Stimulated activated CD4-positive, alpha-beta T cell treated with anti-CD3 and anti-CD28 coated beads, Interleukin-1b, Interleukin-23, amount 100 ng/mL, for 48 hours (primary cell): ENCODE measurements around the gene TPPP3.
A peak's percentile ranks its signal among the peaks of the same experiment; 100 is the strongest.

ENCODE experiments used
- DNase-seq: peaks from one replicate; pipeline ENCODE4 v3.0.0-alpha.2; 2020

Gene TPPP3

DNA sequence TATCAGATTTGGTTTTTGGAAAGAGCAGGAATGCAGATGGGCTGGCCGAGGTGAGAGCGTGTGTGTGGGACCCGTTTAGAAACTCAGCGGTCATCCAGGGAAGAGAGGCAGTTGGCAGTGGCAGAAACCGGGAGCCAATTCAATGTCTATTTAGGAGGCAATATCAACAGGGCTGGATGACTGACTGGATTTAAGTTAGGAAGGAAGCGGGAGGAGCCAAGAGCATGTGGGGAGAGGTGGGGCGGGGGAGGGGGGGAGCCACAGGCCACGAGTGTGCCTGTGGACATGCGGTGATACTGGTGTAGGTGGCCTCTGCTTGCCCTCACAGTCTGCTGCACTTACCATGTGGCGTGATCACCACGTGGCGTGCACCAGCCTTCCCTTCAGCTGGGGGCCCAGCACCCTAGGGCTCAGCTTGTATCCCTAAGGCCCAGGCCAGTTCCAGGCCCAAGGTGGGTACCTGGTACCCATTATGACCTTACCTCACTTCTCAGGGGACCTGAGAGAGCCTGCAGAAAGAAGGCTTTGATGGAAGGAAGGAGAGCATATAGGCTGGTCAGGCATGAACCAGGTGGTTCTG lies 10.8 kb upstream of the TPPP3 start:
- no peak for DNase-seq

DNA sequence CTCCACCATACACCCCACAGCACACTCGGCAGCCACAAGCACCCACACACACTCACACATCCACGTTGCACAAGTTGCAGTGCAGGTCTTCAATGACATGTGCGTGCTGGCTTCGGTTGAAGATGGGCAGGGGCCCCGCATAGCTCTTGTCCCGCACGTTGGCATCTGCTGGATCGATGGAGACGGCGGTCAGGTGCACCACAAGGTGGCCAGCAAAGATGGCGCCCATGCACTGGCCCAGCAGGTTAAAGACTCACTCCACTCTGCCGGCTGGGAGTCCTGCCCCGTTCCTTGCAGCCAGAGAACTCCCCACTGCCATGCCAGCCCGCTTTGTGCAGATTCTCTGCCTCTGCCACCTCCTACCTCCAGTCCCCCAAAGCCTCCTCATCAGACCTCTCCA lies 7.6 kb upstream of the TPPP3 start:
- DNase-seq = no peak

DNA sequence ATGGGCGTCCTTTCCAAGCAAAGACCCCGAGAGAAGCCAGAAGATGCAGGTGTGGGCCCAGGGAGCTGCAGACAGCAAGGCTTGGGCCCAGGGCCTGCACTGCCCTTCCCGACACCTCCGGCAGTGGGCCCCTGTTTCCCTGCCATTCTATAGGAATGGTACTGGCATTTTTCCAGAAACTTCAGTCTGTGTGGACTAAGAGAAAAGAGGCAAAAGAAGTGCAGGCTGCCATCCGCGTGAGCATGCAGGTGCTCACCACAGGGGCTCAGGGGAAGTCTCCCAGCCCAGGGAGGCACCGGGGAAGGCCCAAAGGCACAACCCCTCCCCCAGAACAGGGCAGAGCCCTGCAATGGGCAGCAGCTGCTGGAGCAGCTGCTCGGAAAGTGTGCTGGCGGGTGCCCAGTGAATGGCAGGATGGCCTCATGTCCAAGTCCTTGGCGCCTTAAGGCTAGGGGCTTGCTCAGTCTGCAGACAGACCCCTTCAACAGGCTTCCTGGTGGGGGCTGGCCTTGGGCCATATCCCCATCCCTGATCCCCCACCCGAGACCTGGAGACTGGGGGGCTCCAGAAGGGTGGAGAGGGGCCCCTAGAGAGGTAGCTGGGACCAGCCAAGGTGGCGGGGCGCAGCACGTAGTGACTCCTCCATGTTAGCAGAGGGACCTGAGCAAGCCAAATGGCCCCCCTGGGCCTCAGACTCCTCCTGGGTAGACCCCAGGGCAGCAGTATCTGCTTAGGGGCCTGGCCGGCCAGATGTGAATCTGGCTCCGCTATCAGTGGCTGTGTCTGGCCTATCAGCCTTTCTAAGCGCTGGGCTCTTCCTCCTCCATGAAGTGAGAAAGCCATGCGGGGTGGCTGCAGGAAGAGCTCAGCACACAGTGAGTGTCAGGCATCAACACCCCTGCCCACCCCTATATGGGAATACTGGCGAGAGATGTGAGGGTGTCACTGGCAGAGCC lies 6.7 kb upstream of the TPPP3 start:
- no peak for DNase-seq

DNA sequence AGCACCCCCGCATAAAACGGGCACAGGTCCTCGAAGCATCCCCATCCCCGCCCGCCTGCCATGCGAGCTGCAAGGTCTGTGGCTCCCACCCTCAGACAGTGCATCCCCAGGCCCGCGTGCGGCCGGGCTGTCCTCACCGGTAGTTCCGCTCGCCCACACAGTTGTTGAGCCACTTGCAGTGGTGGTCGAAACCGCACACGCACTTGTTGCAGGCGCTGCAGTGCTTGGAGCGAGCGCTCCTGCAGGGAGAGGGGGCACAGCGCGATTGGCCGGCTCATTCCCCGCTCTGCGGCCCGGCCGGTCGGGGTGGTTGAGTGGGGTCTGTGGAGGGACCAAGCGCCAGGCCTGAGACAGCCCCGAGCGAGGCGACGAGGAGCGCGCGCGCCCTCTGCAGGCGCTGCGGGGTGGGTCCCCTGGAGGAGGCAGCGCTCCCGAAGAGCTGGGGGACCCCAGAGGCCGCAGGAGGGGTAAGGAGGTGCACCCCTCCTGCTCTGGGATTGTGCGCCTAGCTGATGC lies 6.0 kb upstream of the TPPP3 start:
- DNase-seq = peak; percentile 54

DNA sequence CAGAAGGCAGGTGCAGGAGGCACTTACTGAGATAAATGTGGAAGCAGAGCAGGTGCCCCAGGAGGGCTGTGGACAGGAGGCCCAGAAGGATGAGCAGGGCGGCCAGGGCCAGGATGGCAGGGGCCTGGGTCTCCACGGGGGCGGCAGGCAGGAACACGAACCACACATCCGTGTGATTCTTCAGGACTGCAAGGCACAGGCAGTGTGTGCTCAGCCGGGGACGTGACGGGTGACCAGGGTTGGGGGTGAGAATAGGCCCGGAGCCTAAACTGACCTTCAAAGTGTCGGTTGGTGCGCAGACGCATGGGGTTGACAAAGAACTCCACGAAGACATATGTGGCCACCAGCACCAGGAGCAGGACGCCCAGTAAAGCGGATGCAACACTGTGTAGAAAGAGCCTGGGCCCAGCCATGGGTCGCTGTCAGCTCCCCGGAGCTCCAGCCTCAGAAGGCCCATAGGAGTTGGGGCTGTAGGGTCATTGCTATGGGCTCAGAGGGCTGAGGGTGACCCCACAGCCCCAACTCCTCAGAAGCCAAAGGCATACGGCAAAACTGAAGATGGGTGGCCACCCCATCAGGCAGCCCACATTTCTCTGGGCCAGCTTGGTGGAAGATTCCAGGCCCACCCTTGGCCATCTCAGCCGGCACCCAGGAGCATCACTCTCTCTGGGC lies 5.4 kb upstream of the TPPP3 start:
- no peak for DNase-seq

DNA sequence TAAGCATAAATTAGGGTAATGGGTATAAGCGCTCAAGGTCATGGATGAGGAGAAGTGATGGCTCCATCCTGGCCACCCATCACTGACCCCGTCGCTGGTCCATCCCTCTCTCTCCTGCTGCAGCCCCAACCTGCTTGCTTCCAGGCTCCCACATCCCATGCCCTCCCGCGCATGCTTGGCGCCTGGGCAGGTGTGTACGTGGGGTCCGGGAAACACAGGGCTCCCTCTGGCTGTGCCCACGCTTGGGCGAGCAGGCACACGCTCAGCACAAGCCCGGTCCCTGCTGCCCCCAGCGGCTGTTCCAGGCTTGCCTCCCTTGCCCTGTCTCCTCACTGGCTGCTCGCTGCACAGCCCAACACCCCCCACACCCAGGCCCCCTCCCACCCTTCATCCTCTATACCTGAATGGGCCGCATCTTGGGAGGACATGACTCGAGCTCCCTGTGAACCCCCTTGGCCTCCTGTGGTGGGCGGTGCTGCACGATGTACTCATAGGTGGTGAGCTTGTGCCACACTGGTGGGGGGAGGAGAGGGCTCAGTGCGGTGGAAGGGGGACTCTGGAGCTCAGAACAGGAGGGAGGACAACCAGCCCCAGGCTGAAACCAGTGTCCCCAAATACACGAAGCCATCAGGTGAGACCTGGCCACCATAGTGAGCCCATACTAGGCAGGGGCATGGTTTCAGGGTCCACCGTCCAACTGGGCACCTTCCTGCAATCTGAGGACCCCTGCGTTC lies 4.7 kb upstream of the TPPP3 start:
- no peak for DNase-seq

DNA sequence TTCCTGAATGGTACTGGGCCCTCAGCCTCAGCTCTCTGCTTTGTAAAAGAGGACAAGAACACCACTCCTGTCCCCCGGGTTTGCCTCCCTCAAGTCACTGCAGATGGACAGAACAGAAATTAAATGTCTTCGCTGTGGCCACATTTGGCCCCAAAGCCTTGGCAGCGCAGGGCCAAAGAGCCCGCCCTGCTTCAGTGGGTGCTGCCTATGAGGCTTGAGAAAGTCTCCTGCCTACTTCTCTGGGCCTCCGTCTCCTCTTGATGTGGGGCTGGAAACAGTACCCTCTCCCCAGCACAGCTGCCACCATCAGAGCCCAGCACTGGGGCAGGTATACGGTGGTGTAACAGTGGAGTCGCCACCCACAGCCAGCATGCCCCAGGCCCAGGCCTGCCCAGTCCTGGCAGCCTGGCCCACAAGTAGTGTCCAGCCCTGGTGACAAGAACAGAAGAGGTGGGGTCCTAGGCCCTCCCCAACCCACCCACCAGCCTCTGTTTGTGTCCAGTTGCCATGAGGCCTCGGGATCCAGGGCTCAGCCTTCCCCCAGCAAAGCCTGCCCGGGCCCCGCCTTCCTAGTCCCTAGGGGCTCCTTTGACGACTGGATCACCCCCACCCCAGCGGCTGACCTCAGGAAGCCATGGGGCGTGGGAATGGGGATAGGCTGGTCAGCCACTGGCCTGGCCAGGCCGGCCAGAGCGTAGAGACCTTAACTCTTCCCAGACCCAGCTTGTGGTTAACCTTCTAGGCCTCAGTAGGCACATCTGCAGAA lies 3.9 kb upstream of the TPPP3 start:
- DNase-seq = no peak

DNA sequence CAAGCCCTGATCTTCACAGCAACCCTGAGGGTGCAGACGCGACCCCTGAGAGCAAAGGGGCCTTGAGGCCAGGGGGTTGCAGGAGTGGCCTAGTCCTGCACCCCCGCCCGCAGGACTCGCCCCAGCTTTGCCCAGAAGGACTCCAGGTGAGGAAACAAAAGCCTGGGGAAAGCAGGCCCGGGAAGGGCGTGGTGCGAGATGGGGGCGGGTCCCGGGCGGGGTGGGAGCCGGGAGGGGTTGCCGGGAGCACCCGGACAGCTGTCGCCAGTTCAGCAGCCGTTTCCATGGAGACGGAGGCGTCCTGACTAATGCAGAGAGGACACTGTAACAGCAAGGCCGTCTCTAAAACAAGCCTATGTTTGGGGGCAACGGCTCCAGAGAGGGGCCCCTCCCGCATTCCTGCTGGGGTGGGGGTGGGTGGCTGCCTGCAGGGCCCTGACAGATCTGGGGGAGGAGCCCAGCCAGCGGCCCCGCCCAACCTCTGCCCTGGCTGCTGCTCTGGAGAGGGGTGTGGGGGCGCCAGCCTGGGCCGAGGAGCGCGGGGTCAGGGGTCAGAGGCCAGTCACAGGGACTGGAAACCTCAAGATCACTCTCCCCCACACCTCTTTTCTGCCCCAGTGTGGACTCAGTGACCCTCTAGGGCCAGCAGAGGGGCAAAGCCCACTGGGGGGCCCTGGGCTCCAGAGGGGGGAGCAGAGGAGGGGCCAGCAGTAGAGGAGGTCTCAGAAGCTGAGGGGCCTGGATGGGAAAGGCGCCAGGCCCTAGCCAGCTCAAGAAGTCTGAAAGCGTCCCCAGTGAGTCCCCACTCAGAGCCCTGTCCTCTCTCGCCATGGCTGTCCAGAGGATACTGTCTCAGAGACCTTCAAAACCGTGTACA lies 3.1 kb upstream of the TPPP3 start:
- DNase-seq = no peak

DNA sequence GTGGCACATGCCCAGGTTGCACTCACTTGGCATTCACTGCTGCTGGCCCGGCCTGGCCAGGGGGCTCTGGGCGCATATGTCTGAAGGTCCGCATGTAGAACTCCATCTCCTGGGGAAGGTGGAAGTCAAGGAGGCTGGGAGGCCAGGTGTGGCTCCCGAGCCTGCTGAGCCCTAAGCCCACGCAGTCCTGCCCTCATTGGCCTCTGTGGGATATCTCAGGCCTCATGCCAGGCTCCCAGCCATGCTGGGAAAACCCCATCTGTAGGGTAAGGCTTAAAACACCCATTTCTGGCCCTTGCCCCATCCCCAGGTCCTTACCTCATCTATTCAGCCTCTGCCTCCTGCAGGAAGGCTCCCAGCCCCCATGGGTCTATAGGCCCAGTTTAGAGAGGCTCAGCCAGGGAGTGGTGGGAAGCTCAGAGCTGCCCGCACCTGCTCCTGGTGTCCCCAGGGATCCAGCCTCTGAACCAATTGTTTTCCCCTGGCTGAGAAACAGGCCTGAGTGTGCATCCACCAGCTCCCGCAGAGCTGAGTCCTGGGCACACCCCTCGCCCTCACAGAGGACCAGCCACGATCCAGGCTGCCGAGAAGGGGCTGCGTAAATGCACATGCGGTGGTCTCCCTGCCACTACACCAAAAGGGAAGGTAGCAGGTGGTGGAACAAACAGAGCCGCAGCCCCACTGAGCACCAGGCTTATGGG lies 2.3 kb upstream of the TPPP3 start:
- no peak for DNase-seq

DNA sequence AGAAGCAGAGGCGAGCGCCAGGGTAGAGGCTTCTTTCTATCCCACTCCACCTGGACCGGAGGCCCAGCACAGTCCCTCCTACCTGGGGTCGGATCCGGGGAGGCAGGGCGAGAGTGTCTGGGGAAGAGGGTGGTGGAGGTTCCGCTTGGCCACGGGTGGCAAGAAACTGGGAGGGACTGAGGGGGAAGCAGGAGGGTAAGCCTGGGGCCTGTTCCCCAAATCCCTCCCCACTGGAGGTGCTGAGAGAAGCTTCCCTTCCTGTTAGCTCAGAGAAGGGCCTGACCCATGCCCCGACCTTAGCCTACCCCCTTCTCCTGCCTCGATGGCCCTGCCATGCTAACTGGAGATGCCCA lies 1.8 kb upstream of the TPPP3 start:
- no peak for DNase-seq

DNA sequence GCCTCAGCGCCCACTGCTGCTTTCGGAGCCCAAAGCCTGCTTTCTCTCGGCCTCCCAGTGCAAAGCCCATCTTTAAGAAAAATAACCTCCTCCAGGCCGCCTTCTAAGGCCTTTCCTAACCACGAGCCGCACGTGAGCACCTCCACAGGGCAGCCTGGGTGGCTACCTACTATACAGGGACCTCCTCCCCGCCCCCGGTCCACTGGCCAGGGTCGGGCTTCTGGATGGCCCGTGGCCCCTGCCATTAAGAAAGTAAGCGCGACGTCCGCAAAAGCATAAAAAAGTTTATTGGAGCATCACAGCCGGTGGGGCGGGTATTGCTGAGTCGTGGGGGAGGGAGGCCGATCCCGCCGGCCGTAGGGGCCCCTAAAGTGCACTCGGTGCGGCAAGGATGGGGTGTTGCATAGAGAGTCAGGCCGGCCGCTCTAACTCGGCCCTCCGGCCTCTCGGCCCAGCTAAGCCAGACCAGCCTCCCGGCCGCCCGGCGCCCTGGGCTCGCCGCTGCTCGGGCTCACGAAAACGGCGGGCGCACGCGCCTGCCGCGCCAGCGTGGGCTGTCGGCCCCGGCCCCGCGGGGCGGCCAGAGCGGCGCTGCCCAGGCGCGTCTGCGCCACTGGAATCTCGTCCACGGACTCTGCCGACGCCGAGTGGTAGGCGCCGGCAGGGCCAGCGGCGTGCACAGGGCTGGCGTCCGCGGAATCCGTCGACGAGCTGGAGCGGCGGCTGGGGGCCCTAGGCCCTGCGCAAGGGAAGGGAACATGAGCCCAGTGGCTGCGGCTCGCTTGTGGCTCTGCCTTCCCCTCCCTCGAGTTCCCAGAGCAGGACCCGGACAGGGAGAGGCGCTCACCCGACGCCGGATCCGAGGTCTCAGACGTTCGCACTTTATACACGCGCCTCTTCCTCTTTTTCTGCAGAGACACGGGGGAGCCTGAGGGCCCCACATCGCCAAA lies 1.1 kb upstream of the TPPP3 start:
- DNase-seq = no peak

DNA sequence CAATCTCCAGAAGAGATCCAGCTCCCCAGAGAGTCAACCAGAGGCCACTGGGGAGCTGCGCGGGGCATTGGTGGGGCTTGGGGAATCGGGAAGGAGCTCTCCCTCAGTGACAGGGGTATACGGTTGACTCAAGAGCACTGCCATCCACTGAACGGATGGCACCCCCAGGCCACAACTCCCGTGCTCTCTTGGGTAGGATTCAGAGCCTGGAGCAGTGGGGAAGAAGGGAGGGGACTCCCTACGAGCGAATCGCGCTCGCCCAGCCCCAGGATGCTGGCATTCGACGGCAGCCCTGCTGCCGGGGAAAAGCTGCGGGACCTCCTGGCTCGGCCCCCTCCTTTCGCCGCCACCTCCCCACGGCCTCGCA lies 473 bp upstream of the TPPP3 start:
- no peak for DNase-seq

DNA sequence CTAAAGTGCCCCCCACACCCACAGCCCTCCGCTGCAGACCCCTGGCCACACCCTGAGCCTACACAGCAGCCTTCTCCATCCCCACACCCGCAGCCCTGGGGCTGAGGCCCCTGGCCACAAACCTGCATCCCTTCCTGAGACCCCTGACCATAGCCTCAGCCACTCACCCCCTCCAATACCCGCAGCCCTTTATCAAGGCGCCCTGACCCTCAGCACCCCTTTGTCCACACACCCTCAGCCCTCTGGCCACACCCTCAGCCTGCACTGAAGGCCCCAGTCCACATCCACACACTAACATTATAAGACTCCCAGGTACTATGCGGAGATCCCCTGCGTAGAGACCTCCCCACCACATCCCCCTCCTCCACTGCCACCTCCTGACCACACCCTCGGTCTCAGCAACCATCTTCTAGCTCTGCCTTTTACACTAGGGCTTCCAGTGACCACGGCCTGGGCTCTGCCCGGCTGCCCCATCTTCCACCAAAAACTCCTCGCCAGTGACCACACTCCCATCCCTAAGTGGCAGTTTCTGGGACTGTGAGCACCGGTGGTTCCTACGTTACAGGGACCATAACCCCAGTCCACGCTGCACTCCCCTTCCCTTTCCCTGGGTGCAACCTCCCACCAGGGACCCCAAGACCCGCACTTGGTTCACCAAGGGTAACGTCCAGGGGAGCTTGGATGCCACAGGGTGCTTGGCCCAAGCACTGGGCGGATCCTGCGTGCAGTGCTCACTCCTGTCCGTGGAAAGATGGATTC lies 818 bp downstream of the TPPP3 start:
- DNase-seq = no peak

DNA sequence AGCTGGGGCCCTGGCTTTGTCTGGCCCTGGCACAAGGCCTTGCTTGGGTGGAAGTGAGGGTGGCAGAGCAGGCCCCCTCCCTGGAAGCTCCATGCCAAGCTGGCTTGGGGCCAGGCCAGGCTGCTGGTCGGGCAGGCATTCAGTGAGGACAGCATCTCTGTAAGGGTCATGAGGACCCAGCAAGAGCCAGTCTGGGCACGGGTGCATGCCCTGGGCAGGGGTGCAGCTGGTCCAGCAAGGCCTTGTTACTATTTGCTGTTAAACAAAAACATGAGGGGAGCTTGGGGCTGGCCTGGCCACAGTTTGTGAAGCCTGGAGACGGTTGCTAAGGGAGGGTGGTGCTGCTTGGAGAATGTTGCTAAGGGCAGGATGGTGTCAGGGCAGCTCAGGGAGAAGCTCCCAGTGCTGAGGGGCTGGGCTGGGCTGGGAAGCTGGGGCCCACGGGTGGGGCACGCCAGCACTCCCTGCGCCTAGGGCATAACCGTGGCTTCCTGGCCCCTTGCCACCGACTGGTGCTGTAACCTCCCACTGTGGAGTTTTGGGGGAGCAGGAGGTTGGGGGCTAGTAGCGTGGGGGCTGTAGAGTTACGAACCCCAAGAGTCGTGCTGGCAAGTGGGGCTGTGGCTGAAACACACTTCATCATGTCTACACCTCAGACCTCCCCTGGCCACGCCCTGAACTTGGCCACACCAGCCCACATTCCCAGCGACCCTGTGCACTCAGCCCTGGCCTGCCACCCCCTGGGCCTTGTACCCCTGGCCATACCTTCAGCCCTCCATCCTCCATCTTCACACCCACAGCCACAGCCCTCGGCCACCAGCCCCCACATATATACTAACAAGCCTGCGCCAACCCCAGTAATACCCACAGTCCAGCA lies 1.6 kb downstream of the TPPP3 start:
- no peak for DNase-seq

DNA sequence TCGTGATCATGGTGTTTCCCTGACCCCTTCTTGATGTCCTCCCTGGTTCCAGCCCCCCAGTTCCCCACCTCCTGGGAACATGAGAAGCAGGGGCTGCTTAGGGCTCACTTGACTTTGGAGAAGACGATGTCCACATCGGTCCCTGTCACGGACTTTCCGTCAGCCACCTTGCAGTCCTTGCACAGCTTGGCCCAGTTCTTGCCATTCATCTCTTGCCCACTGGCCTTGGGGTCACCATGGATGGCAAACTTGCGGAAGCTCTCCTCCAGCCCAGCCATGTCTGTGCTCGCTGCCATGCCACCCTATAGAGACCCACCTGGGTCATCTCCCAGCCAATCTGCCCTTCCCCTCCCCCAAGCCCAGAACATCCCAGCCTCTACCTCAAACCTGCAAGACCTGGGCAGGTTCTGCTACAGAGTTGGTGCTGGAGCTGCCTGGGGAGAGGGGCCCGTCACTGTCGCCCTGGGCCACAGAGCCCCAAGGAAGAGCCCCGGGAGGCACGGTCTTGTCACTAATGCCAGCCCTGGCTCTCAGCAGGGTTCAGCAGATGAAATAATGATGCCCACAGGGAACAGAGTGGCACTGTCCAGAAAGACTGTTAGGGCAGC lies 2.4 kb downstream of the TPPP3 start:
- DNase-seq = no peak

DNA sequence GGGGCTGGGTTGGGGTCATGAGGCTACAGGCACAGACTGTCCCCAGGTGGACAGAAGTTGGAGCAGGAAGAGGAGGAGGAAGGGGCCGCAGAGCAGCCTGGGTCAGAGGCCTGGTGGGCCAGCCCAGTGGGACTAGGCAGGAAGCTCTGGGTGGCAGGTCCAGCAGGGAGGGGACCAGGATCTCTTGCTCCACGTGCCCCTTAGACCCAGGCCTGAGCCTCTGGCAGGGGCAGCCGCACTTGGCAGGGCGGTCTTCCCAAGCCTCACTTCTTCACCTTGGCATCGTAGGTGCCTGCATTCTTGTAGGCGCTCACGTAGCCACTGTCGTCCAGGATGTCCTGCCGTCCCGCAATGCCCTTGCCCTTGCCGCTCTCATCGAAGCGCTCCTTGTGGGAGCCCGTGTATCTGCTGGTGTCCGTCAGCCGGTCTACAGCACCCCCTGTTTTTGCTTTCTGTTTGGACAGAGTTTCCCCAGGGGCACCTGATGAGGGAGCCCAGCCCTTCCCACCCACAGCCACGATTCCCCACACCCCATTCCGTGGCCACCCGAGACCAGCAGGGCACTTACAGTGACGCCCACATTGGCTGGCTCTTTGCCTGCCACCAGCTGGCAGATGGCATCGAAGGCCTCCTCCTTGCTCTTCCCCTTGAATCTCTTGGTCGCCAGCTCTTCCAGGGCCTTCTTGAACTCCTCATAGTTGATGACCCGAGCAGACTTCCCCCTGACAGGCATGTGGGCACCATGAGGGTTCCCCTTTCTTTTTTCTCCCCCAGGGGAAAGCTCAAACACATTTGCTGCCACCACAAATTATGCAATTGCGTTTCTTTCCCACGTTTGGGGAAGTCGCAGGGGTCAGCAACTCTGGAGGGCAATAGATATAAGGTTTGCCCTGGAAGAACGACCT lies 3.1 kb downstream of the TPPP3 start:
- DNase-seq = no peak
